Lower lobe of right lung (tissue), 2 donors: ENCODE measurements around the gene ADD2. TPM values are rescaled to one million over a fixed set of nuclear protein-coding genes. Genes with fewer than 3 reads are reported as not detected.

Experiments used
- ATAC-seq, 2 donors: fragments of 200-7000 bp; cut with Tn5 transposase; one replicate each; pipeline ENCODE4 v1.9.1; 2020 to 2022; ENCODE audit warnings: mild to moderate bottlenecking in 2 of 2, moderate library complexity in 2 of 2
- DNase-seq: peaks from one replicate; pipeline ENCODE4 v3.0.0-alpha.2; 2020
- H3K27ac ChIP-seq: fragments of 200-600 bp; one replicate; pipeline ENCODE4 v1.8.0; 2022
- H3K27me3 ChIP-seq: fragments of 200-600 bp; one replicate; pipeline ENCODE4 v1.8.0; 2022; ENCODE audit warnings: low read depth
- H3K36me3 ChIP-seq: fragments of 200-600 bp; one replicate; pipeline ENCODE4 v1.8.0; 2022; ENCODE audit warnings: mild to moderate bottlenecking
- H3K4me1 ChIP-seq: fragments of 200-600 bp; one replicate; pipeline ENCODE4 v1.8.0; 2022
- H3K4me3 ChIP-seq: fragments of 200-600 bp; one replicate; pipeline ENCODE4 v1.8.0; 2022; ENCODE audit warnings: mild to moderate bottlenecking
- H3K9me3 ChIP-seq: fragments of 200-600 bp; one replicate; pipeline ENCODE4 v1.8.0; 2022
- intact Hi-C: fragments of 100-400 bp; cut with DNase I; formaldehyde crosslinking; loops from one replicate; pipeline ENCODE4 v1.11.0; 2022
- total RNA-seq: library from RNA; stranded (reverse); fragmentation: NEBNext Ultra II Directional; extraction: Animal tissue kit (Norgen Biotek cat#: 25700); gene quantifications from one replicate; pipeline ENCODE4 v1.2.1, GENCODE V29; 2021
- TF ChIP-seq, protein P1 (sequence below): fragments of 200-600 bp; IDR thresholded peaks from one replicate; pipeline ENCODE4 v1.8.0; 2022; ENCODE audit warnings: antibody characterized with exemption, mild to moderate bottlenecking
- donor health status: DM: no; HTN: yes; CAD: no; lungs with severe emphysema.

Gene ADD2
- total RNA-seq, 1 donor from 2014 or later, result 2.1 TPM

GRCh38 chr2:70807828-70808118 lies 39.8 kb upstream of the ADD2 start:
- no peak for ATAC-seq
- DNase-seq, result no peak
- Histone ChIP-seq H3K4me1 (no peaks in the 10 kb centered on the region), H3K27ac (no peak overlapping the region), H3K9me3 (no peaks in the 10 kb centered on the region), H3K36me3 (no peaks in the 10 kb centered on the region), H3K4me3 (no peak overlapping the region), H3K27me3 (no peaks in the 10 kb centered on the region)
- TF ChIP-seq, protein P1, sequence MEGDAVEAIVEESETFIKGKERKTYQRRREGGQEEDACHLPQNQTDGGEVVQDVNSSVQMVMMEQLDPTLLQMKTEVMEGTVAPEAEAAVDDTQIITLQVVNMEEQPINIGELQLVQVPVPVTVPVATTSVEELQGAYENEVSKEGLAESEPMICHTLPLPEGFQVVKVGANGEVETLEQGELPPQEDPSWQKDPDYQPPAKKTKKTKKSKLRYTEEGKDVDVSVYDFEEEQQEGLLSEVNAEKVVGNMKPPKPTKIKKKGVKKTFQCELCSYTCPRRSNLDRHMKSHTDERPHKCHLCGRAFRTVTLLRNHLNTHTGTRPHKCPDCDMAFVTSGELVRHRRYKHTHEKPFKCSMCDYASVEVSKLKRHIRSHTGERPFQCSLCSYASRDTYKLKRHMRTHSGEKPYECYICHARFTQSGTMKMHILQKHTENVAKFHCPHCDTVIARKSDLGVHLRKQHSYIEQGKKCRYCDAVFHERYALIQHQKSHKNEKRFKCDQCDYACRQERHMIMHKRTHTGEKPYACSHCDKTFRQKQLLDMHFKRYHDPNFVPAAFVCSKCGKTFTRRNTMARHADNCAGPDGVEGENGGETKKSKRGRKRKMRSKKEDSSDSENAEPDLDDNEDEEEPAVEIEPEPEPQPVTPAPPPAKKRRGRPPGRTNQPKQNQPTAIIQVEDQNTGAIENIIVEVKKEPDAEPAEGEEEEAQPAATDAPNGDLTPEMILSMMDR, result no peak
- intact Hi-C loops, result no loop called here

DNA sequence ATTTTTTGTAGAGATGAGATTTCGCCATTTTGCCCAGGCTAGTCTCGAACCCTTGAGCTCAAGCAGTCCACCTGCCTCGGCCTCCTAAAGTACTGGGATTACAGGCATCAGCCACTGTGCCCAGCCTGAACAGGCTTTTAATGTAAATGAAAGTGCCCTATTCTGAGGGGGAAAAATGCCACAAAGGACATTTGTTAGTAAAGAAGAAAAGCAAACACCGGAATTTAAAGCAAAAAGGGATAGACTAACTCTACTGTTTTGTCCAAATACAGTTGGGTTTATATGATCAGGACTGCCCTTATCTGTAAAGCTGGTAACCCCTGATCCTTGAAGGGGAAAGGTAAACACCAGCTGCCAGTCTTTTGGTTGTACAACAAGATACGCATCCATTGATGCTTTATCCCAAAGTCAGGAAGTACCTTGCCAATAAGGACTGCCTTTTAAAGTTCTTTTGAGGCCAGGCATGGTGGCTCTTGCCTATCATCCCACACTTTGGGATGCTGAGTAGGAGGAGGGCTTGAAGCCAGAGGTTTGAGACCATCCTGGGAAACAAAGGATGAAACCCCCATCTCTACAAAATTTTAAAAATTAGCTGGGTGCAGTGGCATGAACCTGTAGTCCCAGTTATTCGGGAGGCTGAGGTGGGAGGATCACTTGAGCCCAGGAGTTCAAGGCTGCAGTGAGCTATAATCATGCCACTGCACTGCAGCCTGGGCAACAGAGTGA lies 39.3 kb upstream of the ADD2 start:
- no peak for DNase-seq
- no peak for ATAC-seq
- intact Hi-C loops, result no loop called here
- H3K4me3 ChIP-seq, result no peak overlapping the region
- H3K9me3 ChIP-seq, result no peaks in the 10 kb centered on the region
- TF ChIP-seq, protein P1, result no peak
- no peaks in the 10 kb centered on the region for H3K4me1 ChIP-seq
- H3K27ac ChIP-seq, result no peak overlapping the region
- no peaks in the 10 kb centered on the region for H3K27me3 ChIP-seq
- no peaks in the 10 kb centered on the region for H3K36me3 ChIP-seq

DNA sequence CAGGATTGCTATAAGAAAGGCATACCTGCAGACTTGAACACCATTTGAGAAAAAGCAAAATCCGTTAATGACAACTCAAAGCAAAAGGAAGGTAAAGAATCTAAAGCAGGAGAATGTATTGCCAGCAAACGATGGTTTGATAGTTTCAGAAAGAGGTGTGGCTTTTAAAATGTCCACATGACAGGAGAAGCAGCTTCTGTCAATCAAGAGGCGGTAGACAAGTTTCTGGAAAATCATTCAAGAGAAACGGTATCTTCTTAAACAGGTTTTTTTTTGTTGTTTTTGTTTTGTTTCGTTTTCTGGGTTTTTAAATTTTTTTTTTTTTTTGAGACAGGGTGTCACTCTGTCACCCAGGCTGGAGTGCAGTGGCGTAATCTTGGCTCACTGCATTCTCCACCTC lies 38.6 kb upstream of the ADD2 start:
- TF ChIP-seq, protein P1, result no peak
- Histone ChIP-seq H3K27me3 (no peaks in the 10 kb centered on the region), H3K9me3 (no peaks in the 10 kb centered on the region), H3K36me3 (no peaks in the 10 kb centered on the region), H3K4me1 (no peaks in the 10 kb centered on the region), H3K4me3 (no peak overlapping the region), H3K27ac (no peak overlapping the region)
- ATAC-seq (no peak), DNase-seq (no peak)
- intact Hi-C loops, result no loop called here

DNA sequence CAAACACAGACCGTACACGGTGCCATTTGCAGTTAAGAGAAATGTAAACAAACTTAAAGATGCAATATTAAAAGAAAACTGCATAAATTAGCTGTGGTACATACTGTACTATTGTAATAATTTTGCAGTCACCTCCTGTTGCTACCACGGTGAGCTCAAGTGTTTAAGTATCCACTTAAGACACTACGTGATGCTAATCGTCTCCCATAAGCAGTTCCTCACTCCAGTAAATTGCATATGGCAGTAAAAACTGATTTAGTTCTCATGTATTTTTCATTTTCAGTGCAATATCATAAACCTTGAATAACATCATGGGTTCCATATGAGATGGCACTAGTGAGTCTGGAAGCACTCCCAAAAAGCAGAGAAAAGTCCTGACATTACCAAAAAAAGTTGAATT lies 38.0 kb upstream of the ADD2 start:
- Histone ChIP-seq H3K9me3 (no peaks in the 10 kb centered on the region), H3K36me3 (no peaks in the 10 kb centered on the region), H3K4me1 (no peaks in the 10 kb centered on the region), H3K27me3 (no peaks in the 10 kb centered on the region), H3K27ac (no peak overlapping the region), H3K4me3 (no peak overlapping the region)
- TF ChIP-seq, protein P1, result no peak
- intact Hi-C loops, result no loop called here
- DNase-seq, result no peak
- ATAC-seq, result peak; percentile 73 to 74

- DNase-seq, result no peak
- Histone ChIP-seq H3K9me3 (no peaks in the 10 kb centered on the region), H3K36me3 (no peaks in the 10 kb centered on the region), H3K27me3 (no peaks in the 10 kb centered on the region), H3K27ac (no peak overlapping the region), H3K4me3 (no peak overlapping the region), H3K4me1 (no peaks in the 10 kb centered on the region)
- TF ChIP-seq, protein P1, result no peak
- ATAC-seq, result no peak
- intact Hi-C loops, result no loop called here
Measured at GRCh38 chr2:70801607-70802263, 33.7 kb upstream of the ADD2 start.
